ENCODE data around the gene ARFIP1.

Gene ARFIP1

GRCh38 chr4:152921284-152921683 is 141.5 kb downstream of the ARFIP1 start:
- no peak for DNase-seq (ENCODE audit: low read depth)
- no peak for TF ChIP-seq CTCF (IDR thresholded peaks at IDR 0.05; ENCODE audit: insufficient read depth, low read depth, low read length, missing control alignments)
- no peak overlapping the region for H3K4me3 ChIP-seq (ENCODE audit: low read length)

GRCh38 chr4:152925851-152926250 is 146.1 kb downstream of the ARFIP1 start:
- DNase-seq (ENCODE audit: low read depth) = no peak
- no peak overlapping the region for H3K4me3 ChIP-seq (ENCODE audit: low read length)
- TF ChIP-seq CTCF (IDR thresholded peaks at IDR 0.05; ENCODE audit: insufficient read depth, low read depth, low read length, missing control alignments) = no peak

GRCh38 chr4:152926959-152927358 is 147.2 kb downstream of the ARFIP1 start:
- DNase-seq (ENCODE audit: low read depth) = no peak
- no peak for TF ChIP-seq CTCF (IDR thresholded peaks at IDR 0.05; ENCODE audit: insufficient read depth, low read depth, low read length, missing control alignments)
- no peak overlapping the region for H3K4me3 ChIP-seq (ENCODE audit: low read length)

- H3K4me3 ChIP-seq (ENCODE audit: low read length) = no peak overlapping the region
- no peak for TF ChIP-seq CTCF (IDR thresholded peaks at IDR 0.05; ENCODE audit: insufficient read depth, low read depth, low read length, missing control alignments)
- no peak for DNase-seq (ENCODE audit: low read depth)
Measured at GRCh38 chr4:152927737-152928136, 148.0 kb downstream of the ARFIP1 start.

GRCh38 chr4:152928286-152928685 is 148.5 kb downstream of the ARFIP1 start:
- DNase-seq (ENCODE audit: low read depth) = no peak
- no peak for TF ChIP-seq CTCF (IDR thresholded peaks at IDR 0.05; ENCODE audit: insufficient read depth, low read depth, low read length, missing control alignments)
- H3K4me3 ChIP-seq (ENCODE audit: low read length) = no peak overlapping the region

GRCh38 chr4:152929888-152930287 is 150.1 kb downstream of the ARFIP1 start:
- no peak for TF ChIP-seq CTCF (IDR thresholded peaks at IDR 0.05; ENCODE audit: insufficient read depth, low read depth, low read length, missing control alignments)
- H3K4me3 ChIP-seq (ENCODE audit: low read length) = no peak overlapping the region
- no peak for DNase-seq (ENCODE audit: low read depth)

GRCh38 chr4:152935143-152935542 is 155.4 kb downstream of the ARFIP1 start:
- DNase-seq (ENCODE audit: low read depth) = peak; percentile 54
- no peak overlapping the region for H3K4me3 ChIP-seq (ENCODE audit: low read length)
- no peak for TF ChIP-seq CTCF (IDR thresholded peaks at IDR 0.05; ENCODE audit: insufficient read depth, low read depth, low read length, missing control alignments)
